HEK293T (cell line): Measurements from ENCODE around the gene MBD3L2B.

Experiments
- BHLHE40 ChIP-seq: fragments of 450-650 bp; IDR thresholded peaks from 2 replicates; pipeline ENCODE4 v1.6.1; 2016; ENCODE audit warnings: mild to moderate bottlenecking, moderate library complexity, borderline replicate concordance
- ELF4 ChIP-seq: fragments of 450-650 bp; IDR thresholded peaks from 2 replicates; pipeline ENCODE4 v1.6.1; 2017; ENCODE audit warnings: antibody characterized with exemption
- FOXA1 ChIP-seq: fragments of 450-650 bp; IDR thresholded peaks from 2 replicates; pipeline ENCODE4 v1.6.1; 2016; ENCODE audit warnings: mild to moderate bottlenecking
- FOXK2 ChIP-seq: fragments of 450-650 bp; IDR thresholded peaks from 2 replicates; pipeline ENCODE4 v1.6.1; 2016; ENCODE audit warnings: mild to moderate bottlenecking
- L3MBTL2 ChIP-seq: fragments of 450-650 bp; conservative IDR thresholded peaks from 2 replicates; pipeline ENCODE4 v1.6.1; 2016; ENCODE audit warnings: mild to moderate bottlenecking
- LEF1 ChIP-seq: fragments of 450-650 bp; IDR thresholded peaks from 2 replicates; pipeline ENCODE4 v1.6.1; 2017; ENCODE audit warnings: mild to moderate bottlenecking, borderline replicate concordance
- ZNF384 ChIP-seq: fragments of 450-650 bp; IDR thresholded peaks from 2 replicates; pipeline ENCODE4 v1.6.1; 2016

DNA sequence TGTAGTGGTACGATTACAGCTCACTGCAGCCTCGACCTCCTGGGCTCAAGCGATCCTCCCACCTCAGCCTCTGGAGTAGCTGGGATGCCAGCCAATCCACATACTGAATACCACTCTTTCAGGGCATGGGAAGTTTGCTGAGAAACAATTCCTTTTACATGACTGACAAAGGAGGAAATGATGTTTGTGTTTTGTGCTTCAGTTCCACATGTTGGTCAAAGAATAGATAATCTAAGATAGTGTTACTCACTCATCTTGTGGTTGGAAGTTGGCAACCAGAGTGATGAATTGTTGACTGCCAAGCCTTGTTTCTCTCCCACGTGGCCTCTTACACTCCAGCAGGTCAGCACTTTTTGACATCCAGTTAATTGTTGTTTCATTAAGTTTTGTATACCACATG is 7.6 kb downstream of the MBD3L2B start:
- no peak for TF ChIP-seq BHLHE40
- no peak for TF ChIP-seq L3MBTL2
- TF ChIP-seq LEF1: no peak
- TF ChIP-seq ZNF384: no peak
- TF ChIP-seq FOXA1: no peak
- no peak for TF ChIP-seq FOXK2
- TF ChIP-seq ELF4: no peak
